Islet precursor cell (in vitro differentiated cells): Measurements from ENCODE around the gene SAMD4B.

Experiments
- DNase-seq: peaks from one replicate; pipeline ENCODE4 v3.0.0-alpha.2; 2018

SAMD4B gene

DNA sequence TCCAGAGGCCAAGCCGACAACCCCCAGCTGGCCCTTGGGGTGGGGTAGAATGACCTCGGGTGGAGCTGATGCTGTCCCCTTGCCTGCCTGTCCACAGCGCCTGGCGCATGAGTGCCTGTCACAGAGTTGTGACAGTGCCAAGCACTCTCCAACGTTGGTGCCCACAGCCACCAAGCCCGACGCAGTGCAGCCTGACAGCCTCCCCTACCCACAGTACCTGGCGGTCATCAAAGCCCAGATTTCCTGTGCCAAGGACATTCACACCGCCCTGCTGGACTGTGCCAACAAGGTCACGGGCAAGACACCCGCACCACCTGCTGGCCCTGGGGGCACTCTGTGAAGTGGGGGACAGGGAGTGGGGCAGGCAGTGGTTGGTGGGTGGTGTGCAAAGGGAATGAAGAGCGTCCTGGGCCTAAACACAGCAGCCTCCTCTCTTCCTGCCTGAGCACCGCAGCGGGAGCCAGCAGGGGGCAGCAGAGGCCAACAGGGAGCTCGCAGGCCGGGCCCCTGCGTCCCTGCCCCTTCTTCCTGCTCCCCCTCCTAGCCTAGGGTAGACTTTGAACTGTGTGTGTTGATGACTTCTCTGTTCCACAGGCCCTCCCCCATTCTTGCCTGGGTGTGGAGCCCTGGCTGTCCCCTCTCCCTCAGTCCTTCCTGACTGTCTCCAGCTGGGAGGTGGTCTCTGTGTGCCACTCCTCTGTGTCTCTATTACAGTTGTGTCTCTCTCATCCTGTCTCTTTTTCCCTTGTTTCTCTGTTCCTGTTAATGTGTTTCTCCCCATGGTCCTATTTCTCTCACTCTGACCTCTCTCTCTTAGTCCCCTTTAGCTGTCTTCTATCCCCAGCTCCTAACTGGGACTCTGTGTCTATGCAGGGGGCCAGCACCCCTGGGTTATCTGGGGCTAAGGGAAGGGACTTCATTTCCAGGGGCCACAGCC lies 55.4 kb downstream of the SAMD4B start:
- peak; percentile 93 for DNase-seq

DNA sequence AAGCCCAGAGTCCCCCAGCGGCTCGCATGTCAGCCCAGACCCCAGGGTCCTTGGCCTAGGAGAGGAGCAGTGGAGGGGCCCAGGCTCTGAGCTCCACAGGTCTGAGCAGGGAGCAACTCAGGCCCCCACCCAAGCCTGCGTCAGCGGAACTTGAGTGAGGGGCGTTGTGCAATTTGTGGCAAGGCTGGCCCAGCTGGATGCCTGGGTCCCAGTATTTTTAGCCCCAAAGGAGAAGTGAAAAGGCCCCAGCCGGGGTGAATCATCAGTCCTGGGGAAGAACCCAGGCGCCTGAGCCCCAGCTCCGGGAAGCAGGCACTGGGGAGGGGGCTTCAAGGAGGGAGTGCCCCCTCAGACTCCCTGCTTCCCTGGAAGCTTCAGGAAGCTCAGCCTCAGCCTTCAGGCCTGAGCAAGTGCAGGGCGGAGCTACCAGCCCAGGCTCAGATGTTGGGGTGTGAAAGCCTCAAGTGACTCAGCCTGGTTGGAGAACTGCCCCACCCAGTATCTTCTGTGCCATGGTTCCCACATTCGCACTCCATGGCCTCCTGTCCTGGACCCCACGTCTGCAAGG lies 56.2 kb downstream of the SAMD4B start:
- no peak for DNase-seq

DNA sequence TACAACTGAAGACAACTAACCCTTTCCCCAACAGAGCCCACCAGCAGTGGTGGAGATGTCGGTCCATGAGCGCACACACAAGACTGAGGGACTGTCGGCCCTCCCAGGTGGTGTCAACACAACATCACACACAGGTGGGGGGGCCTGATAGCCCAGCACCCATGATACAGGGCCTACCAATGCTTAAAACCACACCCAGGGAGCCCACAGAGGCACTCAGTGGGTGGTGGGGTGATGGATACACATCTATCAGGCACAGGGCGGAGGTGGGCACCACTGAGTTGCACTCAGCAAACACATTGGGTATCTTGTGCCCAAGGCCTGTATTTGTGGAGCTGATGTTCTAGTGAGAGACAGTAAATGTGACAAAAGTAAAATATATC lies 57.4 kb downstream of the SAMD4B start:
- no peak for DNase-seq

DNA sequence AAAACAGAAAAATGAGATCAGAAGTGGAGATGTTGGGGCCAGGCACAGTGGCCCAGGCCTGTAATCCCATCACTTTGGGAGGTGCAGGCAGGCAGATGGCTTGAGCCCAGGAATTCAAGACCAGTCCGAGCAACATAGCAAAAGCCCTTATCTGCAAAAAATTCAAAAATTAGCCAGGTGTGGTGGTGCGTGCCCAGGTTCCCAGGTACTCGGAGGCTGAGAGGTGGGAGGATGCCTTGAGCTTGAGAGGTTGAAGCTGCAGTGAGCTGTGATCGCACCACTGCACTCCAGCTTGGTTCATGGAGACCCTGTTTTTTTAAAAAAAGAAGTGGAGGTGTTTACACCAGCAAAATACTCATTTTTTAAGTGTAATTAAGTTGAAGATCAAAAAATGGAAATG lies 57.8 kb downstream of the SAMD4B start:
- DNase-seq: no peak

DNA sequence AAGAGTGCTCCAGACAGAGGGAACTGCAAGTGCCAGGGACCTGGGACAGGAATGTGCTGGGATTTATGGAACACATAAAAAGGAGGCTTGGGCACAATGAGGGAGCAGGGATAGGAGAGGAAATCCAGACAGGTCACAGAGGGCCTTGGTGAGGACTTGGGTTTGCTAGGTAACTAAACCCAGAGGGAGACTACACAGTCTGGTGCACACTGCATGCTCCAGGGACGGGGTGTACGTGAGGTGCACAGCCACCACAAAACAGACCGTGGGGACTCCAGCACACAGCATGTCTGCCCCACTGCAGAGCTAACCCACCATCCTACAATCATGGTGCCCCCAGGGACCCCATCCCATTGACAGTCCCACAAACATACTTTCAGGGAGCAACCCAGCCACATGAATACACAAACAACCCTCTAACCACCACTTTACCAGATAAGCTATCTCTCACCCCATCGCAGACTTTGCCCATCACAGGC lies 58.9 kb downstream of the SAMD4B start:
- no peak for DNase-seq

DNA sequence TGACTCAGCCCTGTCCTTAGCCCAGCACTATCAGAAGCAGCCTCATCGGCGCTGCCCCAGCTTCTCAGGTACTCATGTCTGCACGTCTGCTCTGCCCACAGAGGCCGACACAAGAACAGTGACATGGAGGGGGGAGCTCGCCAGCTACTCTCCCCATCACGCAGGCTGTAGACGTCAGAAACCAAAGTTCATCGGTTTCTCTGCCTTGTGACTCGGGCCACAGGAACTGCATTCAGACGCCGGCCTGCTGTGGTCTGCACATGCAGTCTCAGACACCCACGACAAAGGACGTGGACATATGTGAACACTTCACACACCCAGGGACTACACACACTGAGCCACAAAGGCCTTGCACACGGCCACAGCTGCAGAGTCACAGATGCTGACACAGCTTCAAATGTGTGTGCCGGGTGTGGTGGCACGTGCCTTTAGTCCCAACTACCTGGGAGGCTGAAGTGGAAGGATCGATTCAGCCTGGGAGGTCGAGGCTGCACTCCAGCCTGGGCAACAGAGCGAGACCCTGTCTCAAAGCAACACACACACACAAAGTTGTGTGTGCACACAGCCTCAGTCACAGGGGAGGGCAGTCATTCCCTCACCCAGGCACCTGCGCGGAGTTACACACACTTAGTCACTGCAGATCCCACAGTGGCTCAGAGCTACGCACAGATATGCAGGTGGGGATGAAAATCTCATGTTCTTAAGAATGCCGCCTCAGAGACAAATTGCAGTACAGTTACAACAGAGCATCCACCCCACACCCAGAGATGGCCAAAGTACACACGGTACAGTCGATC lies 59.5 kb downstream of the SAMD4B start:
- peak; percentile 84 for DNase-seq

DNA sequence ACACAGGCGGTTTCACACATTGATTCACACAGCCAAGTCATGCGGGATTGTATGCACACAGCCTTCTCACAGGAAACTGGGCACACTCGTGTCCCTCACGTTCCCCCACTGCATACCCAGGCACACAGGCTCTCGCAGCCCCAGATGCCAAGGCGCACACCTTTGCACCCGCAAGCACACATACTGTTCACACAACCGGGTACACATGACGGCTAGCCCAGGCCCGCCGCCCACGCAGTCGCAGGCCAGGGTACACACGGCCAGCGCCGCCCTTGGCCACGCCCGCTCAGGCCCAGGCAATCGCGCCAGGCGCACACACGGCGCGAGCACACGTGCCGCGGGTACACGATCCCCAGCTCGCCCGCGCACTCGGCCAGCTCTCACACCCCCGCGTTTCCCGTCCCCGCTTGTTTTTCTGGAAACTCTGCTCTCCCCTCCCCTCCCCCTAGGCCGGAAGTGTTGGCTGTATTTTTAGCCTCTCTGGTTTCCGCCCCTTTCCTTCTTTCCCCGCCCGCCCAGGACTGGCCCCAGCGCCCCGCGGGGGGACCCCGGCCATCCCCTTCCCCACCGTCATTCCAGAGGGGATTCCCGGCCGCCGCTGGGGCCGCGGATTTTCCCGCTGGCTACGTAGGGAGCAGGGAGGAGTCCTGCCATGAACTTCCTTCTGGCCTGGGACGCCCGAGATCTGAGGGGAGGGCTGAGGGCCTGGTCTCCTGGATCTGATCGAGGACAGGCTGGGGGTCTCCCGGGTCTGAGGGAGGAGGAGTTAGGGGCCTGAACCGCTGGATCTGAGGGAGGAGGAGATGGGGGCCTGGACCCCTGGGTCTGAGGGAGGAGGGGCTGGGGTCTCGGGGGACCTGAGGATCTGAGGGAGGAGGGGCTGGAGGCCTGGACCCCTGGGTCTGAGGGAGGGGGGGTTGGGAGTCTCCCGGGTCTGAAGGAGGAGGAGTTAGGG lies 60.4 kb downstream of the SAMD4B start:
- peak; percentile 92 for DNase-seq

DNA sequence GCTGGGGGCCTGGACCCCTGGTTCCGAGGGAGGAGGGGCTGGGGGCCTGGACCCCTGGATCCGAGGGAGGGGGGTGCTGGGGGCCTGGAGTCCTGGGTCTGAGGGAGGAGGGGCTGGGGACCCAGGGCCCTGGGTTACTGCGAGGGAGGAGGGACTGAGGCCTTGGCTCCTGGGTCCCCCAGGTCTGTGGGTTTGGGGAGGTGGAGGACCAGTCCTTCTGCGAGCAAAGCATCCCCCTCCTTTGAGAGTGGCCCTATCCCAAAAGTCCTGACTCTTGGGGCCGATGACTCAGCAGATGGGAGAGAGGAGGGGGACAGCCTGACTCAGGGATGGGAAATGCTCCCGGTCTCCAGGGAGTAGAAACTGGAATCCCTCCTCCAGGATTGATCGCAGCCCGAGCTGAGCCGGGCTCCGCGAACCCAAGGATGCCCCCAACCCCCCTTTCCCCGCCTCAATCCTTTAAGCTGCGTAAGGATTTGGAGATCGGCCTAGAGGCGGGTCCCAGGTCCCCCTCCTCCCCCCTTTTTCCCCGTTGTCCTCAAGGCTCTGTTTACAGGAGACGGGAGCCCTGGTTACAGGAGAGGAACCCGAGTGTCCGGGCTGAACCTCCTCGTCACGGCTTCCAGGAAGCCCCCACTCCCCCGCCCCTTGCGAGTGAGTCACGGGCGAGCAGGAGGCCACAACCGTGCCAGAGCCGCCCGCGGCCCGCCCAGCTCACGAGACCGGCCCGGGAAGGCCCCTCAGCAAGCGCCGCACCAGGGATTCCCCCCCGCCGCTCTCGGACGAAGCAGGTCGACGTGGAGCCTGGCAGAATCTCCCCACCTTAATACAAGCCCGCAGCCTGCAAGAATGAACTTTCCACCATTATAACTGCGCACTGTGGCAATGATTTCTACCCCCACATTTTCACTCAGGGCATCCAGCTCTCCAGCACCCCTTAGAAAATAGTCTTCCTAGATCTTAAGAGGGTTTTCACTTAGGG lies 61.4 kb downstream of the SAMD4B start:
- DNase-seq: peak; percentile 96

DNA sequence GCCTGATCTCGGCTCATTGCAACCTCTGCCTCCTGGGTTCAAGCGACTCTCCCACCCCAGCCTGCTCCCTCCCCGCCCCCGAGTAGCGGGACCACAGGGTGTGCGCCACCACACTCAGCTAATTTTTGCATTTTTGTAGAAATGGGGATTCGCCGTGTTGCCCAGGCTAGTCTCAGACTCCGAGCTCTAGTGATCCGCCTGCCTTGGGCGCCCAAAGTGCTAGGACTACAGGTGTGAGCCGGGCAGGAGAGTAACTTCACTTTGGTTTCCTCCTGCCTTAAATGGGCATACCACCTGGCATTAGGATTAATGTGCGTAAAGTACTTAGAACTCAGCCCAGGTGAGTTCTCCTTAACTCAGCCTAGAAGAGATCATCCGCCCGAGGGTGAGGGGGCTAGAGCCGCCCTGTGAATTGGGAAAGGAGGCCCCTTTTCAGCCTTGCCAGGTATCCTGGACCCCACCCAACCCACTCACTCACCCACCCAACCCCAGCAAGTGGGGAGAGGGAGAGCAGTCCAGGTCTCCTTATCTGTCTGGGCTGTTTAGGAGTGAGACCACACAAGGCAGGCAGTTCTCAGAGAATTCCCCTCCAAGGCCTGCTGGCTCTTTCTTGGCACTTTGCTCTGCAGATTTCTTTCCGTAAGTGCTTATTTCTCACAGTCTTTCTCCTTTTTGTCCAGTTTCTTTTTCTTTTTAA lies 63.2 kb downstream of the SAMD4B start:
- no peak for DNase-seq

DNA sequence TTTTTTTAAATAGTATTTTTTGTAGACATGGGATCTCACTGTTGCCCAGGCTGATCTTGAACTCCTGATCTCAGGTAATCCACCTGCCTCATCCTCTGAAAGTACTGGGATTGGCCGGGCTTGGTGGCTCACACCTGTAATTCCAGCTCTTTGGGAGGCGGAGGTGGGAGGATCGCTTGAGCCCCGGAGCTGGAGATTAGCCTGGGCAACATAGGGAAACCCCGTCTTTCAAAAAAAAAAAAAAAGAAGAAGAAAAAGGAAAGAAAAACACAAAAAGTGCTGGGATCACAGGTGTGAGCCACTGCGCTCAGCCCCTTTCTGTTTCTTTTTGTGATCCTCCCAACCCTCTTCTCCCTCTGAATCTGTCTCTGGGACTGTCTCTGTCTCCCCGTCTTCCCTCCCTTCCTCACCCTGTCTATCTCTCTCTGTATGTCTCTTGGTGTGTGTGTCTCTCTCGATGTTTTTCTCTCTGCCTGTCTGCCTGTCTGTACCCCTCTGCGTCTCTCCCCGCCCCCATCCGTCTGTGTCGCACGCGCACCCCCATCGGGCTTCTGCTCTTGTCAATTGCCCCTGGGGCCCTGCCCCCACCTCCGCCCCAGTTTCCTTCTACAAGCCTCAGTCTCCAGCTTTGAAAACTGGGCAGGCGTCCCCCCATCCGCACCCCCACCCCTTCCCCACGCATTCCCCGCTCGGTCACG lies 63.9 kb downstream of the SAMD4B start:
- no peak for DNase-seq

DNA sequence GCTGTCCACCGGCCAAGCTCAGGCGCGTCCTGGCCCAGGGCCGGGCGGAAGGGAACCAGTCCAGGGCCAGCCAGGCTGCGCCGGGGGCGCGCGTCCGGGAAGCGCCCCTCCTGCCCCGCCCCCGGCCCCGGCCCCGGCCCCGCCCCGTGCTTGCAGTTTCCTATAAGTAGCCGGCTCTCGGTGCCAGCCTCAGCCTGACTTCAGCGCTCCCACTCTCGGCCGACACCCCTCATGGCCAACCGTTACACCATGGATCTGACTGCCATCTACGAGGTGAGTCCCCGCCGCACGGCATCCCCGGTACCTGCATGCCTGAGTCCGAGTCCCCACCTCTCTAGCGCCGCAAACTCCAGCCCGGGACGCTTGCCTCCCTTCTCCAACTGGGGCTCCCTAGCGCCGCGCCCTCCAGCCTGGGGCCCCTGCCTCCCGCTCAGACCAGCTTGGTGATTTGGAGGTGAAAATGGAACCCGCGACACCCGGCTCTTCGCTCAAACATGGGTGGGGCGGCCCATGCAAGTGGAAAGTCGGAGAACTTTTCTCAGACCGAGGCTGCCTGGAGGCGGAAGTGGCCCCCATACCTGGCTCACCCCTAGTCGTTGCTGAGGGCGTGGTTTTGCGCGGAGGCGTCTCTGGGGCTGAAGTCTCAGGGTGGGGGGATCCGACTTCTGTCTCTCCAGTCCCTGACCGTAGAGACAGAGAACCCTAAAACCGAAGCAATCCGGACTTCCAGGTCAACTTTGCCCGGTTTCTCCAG lies 64.6 kb downstream of the SAMD4B start, which contains the start of gene ZFP36:
TSS of gene ZFP36 (plus strand) at position 192 of the 754 bp plus-strand sequence. CDS start at position 250, 58 bp downstream.
- peak; percentile 93 for DNase-seq

DNA sequence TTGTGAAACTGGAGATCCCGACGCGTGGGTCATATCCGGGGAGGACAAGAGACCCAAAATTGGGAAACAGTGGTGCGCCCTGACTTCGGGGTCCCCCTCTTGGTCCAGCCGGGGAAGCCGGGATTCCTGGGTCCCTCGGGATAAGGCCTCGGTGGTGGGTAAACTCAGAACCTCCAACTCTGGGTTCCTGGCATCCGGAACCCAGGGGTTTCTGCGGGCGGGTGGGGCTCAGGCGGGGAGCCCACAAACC lies 65.1 kb downstream of the SAMD4B start:
- DNase-seq: no peak

DNA sequence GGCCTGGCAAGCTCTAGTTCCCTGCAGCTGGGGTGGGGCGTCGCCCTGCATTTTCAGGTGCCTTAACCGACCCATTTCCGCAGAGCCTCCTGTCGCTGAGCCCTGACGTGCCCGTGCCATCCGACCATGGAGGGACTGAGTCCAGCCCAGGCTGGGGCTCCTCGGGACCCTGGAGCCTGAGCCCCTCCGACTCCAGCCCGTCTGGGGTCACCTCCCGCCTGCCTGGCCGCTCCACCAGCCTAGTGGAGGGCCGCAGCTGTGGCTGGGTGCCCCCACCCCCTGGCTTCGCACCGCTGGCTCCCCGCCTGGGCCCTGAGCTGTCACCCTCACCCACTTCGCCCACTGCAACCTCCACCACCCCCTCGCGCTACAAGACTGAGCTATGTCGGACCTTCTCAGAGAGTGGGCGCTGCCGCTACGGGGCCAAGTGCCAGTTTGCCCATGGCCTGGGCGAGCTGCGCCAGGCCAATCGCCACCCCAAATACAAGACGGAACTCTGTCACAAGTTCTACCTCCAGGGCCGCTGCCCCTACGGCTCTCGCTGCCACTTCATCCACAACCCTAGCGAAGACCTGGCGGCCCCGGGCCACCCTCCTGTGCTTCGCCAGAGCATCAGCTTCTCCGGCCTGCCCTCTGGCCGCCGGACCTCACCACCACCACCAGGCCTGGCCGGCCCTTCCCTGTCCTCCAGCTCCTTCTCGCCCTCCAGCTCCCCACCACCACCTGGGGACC lies 65.6 kb downstream of the SAMD4B start:
- peak; percentile 68 for DNase-seq

DNA sequence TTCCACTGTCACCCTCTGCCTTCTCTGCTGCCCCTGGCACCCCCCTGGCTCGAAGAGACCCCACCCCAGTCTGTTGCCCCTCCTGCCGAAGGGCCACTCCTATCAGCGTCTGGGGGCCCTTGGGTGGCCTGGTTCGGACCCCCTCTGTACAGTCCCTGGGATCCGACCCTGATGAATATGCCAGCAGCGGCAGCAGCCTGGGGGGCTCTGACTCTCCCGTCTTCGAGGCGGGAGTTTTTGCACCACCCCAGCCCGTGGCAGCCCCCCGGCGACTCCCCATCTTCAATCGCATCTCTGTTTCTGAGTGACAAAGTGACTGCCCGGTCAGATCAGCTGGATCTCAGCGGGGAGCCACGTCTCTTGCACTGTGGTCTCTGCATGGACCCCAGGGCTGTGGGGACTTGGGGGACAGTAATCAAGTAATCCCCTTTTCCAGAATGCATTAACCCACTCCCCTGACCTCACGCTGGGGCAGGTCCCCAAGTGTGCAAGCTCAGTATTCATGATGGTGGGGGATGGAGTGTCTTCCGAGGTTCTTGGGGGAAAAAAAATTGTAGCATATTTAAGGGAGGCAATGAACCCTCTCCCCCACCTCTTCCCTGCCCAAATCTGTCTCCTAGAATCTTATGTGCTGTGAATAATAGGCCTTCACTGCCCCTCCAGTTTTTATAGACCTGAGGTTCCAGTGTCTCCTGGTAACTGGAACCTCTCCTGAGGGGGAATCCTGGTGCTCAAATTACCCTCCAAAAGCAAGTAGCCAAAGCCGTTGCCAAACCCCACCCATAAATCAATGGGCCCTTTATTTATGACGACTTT lies 66.4 kb downstream of the SAMD4B start:
- no peak for DNase-seq

DNA sequence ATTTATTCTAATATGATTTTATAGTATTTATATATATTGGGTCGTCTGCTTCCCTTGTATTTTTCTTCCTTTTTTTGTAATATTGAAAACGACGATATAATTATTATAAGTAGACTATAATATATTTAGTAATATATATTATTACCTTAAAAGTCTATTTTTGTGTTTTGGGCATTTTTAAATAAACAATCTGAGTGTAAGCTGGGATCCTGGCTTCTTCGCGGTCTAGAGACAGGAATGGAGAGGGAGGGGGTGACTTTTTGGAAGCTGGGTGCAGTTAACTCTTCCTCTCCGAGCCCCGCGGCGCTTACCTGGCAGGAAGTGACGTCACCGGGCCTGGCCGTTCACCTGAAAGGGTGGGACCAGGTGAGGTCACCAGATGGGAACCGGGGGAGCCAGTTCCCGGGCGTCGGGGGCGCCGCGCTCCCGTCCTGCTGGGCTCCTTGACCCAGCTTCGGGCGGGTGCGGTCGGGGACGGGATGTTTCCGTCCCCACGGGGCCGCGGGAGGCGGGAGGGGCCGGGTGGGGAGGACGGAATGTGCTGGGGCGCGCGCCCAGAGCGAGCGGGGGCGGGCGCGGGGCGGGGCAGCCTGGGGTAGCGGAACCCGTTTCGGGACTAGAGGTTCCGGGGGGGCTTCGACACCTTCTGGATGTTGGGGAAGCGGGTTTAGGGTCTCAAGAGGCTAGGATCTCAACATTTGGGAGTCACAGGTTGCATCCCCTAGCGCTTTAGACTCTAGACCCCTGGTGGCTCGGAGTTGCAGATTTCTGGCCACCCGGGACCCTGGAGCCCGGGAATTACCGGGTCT lies 67.2 kb downstream of the SAMD4B start:
- DNase-seq: peak; percentile 94

DNA sequence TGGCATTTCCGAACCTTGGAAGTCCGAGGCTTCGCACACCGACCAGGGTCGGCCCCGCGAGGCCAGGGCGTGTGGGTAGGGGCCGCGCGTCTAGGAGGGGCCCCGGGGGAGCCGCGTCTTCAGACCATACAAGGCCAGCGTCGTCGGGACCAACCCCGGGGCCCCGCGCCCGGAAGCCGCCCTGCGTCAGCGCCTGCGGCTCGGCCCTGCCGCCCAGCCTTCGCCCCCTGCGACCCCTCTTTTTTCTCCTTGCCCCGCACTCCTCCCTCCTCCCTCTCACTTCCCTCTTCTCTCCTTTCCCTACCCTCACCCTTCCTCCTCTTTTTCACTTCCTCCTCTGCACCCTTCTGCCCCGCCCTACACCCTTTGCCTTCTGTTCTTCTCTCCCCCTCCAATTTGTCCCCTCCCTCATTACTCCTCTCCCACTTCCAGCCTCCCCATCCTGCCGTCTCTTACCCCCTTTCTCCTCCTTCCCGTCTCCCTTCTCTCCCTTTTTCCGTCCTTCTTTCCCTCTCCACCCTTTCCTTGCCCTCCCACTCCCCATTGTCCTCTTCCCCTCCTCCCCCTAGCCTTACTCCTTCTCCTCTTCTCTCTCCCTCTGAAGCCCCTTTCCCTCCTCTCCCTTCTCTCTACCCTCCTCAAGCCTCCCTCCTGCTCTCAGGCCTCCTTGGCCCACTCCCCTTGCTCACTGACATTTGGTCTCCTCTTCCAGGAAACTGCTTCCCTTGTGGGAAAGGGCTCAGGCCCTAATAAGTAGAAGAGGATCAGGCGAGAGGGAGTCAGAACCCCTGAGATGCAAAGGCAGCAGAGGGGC lies 68.0 kb downstream of the SAMD4B start:
- peak; percentile 79 for DNase-seq
